Ishikawa (cell line): ENCODE results near the gene C17orf100.
A peak's percentile ranks its signal among the peaks of the same experiment; 100 is the strongest.

Source experiments
- CEBPB ChIP-seq: IDR thresholded peaks from 2 replicates; pipeline ENCODE4 v1.6.1; 2012
- CREB1 ChIP-seq: IDR thresholded peaks from 2 replicates; pipeline ENCODE4 v1.6.1; 2012; ENCODE audit warnings: low read depth
- EGR1 ChIP-seq: IDR thresholded peaks from 2 replicates; pipeline ENCODE4 v1.6.1; 2012
- EP300 ChIP-seq: IDR thresholded peaks from 2 replicates; pipeline ENCODE4 v1.6.1; 2012; ENCODE audit warnings: borderline replicate concordance
- FOXM1 ChIP-seq: IDR thresholded peaks from 2 replicates; pipeline ENCODE4 v1.6.1; 2012; ENCODE audit warnings: low read depth, borderline replicate concordance
- MAX ChIP-seq: IDR thresholded peaks from 2 replicates; pipeline ENCODE4 v1.6.1; 2012
- NFIC ChIP-seq: IDR thresholded peaks from 2 replicates; pipeline ENCODE4 v1.6.1; 2012
- RAD21 ChIP-seq: IDR thresholded peaks from 2 replicates; pipeline ENCODE4 v1.6.1; 2012; ENCODE audit warnings: low read depth
- REST ChIP-seq: IDR thresholded peaks from 2 replicates; pipeline ENCODE4 v1.6.1; 2012; ENCODE audit warnings: low read depth, mild to moderate bottlenecking
- TAF1 ChIP-seq: IDR thresholded peaks from 2 replicates; pipeline ENCODE4 v1.6.1; 2012; ENCODE audit warnings: low read depth, mild to moderate bottlenecking
- TCF12 ChIP-seq: IDR thresholded peaks from 2 replicates; pipeline ENCODE4 v1.6.1; 2012; ENCODE audit warnings: low read depth
- TEAD4 ChIP-seq: IDR thresholded peaks from 2 replicates; pipeline ENCODE4 v1.6.1; 2012
- USF1 ChIP-seq: IDR thresholded peaks from 2 replicates; pipeline ENCODE4 v1.6.1; 2012
- YY1 ChIP-seq: IDR thresholded peaks from 2 replicates; pipeline ENCODE4 v1.6.1; 2012; ENCODE audit warnings: low read depth
- ZBTB7A ChIP-seq: IDR thresholded peaks from 2 replicates; pipeline ENCODE4 v1.6.1; 2012; ENCODE audit warnings: low read depth

The C17orf100 gene

GRCh38 chr17:6636616-6637457, 14.7 kb upstream of the C17orf100 start:
- peak; percentile 73 for TF ChIP-seq REST
- TF ChIP-seq USF1, result no peak
- no peak for TF ChIP-seq EGR1

GRCh38 chr17:6637458-6637840, 14.1 kb upstream of the C17orf100 start:
- TF ChIP-seq CEBPB, result no peak
- no peak for TF ChIP-seq MAX
- TF ChIP-seq EGR1, result no peak
- TF ChIP-seq TEAD4, result no peak
- TF ChIP-seq NFIC, result no peak
- no peak for TF ChIP-seq CREB1
- TF ChIP-seq RAD21, result no peak
- TF ChIP-seq YY1, result no peak
- TF ChIP-seq FOXM1, result no peak
- TF ChIP-seq EP300, result no peak
- no peak for TF ChIP-seq USF1
- TF ChIP-seq ZBTB7A, result no peak
- TF ChIP-seq REST, result no peak
- no peak for TF ChIP-seq TCF12
- TF ChIP-seq TAF1, result no peak

- TF ChIP-seq ZBTB7A (no peak), CREB1 (no peak), EP300 (no peak), EGR1 (no peak), YY1 (no peak)
These were observed 13.3 kb upstream of the C17orf100 start for GRCh38 chr17:6638046-6638908.

- TF ChIP-seq EGR1 (no peak), TEAD4 (no peak), YY1 (no peak), TAF1 (no peak), USF1 (no peak), CEBPB (no peak), RAD21 (no peak), NFIC (no peak), ZBTB7A (no peak), CREB1 (no peak), EP300 (no peak), TCF12 (no peak), MAX (no peak), REST (no peak), FOXM1 (no peak)
These were observed 12.5 kb upstream of the C17orf100 start for GRCh38 chr17:6639014-6639585.
